ENCODE data around the gene ITPK1. TPM values are rescaled to one million over a fixed set of nuclear protein-coding genes. Genes with fewer than 3 reads are reported as not detected.
A peak's percentile ranks its signal among the peaks of the same experiment; 100 is the strongest.

ITPK1 gene
- total RNA-seq, 1 donor from 2014 or later, result 30.5 TPM

DNA sequence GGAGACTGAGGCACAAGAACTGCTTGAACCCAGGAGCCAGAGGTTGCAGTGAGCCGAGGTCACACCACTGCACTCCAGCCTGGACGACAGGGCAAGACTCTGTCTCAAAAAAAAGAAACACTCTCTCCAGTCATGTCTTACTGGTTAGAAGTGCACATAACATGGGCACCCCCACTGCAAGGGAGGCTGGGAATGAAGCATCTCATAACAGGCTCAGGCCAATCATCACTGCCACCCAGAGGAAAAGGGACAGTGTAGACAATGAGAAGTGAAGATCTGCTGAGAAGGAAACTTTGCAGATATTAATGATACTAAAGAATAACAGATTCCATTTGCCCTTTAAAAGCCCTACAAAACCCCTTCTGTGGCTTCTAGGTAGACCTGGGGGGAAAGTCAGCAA is 66.9 kb downstream of the ITPK1 start:
- Mint-ChIP-seq H3K4me1 (peaks cover 26% of the 10 kb centered on the region), H3K9me3 (no peaks in the 10 kb centered on the region), H3K27ac (peak overlapping the region; percentile 6), H3K27me3 (ENCODE audit: low read depth) (no peaks in the 10 kb centered on the region), H3K4me3 (no peak overlapping the region), H3K36me3 (no peaks in the 10 kb centered on the region)
- DNase-seq (ENCODE audit: low spot score in 2 of 2, unreplicated experiment in 2 of 2), result no peak
- TF ChIP-seq, protein P1, sequence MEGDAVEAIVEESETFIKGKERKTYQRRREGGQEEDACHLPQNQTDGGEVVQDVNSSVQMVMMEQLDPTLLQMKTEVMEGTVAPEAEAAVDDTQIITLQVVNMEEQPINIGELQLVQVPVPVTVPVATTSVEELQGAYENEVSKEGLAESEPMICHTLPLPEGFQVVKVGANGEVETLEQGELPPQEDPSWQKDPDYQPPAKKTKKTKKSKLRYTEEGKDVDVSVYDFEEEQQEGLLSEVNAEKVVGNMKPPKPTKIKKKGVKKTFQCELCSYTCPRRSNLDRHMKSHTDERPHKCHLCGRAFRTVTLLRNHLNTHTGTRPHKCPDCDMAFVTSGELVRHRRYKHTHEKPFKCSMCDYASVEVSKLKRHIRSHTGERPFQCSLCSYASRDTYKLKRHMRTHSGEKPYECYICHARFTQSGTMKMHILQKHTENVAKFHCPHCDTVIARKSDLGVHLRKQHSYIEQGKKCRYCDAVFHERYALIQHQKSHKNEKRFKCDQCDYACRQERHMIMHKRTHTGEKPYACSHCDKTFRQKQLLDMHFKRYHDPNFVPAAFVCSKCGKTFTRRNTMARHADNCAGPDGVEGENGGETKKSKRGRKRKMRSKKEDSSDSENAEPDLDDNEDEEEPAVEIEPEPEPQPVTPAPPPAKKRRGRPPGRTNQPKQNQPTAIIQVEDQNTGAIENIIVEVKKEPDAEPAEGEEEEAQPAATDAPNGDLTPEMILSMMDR (IDR thresholded peaks at IDR 0.05; ENCODE audit: unreplicated experiment), result no peak

DNA sequence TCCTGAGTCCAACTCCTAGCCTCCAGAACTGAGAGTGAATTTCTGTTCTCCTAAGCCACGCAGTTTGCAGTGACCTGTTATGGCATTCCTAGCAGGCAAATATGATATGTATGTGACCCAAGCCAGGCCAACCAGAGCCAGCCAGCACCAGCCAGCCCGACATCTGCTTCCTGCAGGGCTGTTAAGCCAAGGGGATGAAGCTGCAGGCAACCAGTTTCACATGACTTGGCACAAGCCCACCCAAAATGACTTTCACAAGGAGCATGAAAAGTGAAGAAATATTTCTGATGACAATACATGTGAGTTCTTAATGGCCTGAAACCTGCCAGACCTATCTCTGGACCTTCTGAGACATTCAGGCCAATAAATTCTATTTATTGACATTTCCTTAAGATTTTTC is 68.1 kb downstream of the ITPK1 start:
- TF ChIP-seq, protein P1 (IDR thresholded peaks at IDR 0.05; ENCODE audit: unreplicated experiment), result no peak
- no peak overlapping the region for H3K27ac Mint-ChIP-seq
- H3K27me3 Mint-ChIP-seq (ENCODE audit: low read depth), result no peaks in the 10 kb centered on the region
- peaks cover 36% of the 10 kb centered on the region for H3K4me1 Mint-ChIP-seq
- no peak overlapping the region for H3K4me3 Mint-ChIP-seq
- no peak for DNase-seq (ENCODE audit: low spot score in 2 of 2, unreplicated experiment in 2 of 2)
- no peaks in the 10 kb centered on the region for H3K9me3 Mint-ChIP-seq
- no peaks in the 10 kb centered on the region for H3K36me3 Mint-ChIP-seq

DNA sequence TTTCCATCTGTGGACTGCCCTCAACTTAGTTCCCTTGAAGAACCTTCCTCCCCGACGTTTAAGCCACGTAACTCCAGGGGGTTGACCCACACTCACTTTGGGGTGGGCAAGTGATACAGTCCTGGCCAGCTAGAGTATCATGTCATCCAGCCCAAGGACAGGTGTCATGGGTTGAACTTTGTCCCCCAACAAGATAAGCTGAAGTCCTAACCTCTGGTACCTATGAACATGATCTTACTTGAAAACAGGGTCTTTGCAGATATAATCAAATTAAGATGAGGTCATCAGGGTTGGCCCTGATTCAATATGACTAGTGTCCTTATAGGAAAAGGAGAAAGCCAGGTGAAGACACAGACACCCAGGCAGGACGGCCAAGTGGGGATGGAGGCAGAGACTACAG is 68.6 kb downstream of the ITPK1 start:
- H3K27me3 Mint-ChIP-seq (ENCODE audit: low read depth), result no peaks in the 10 kb centered on the region
- H3K27ac Mint-ChIP-seq, result no peak overlapping the region
- no peaks in the 10 kb centered on the region for H3K36me3 Mint-ChIP-seq

DNA sequence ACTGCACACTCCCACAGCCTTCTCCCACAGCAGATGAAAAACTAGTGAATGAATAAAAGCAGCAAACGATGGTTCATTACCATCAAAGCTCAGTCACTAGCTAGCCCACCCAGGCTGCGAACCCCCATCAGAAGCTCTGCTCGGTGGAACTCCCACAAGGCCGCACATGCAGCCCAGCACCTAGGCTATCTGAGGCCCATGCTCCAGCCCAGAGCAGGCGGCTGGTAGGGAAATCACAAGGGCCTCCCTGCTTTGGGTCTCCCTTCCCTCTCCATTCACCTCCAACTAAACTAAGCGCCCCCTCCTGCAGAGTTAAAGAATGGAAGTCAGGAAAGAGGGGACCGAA is 69.0 kb downstream of the ITPK1 start:
- peaks cover 36% of the 10 kb centered on the region for H3K4me1 Mint-ChIP-seq
- no peaks in the 10 kb centered on the region for H3K36me3 Mint-ChIP-seq
- H3K4me3 Mint-ChIP-seq, result no peak overlapping the region
- H3K9me3 Mint-ChIP-seq, result no peaks in the 10 kb centered on the region
- H3K27ac Mint-ChIP-seq, result no peak overlapping the region
- H3K27me3 Mint-ChIP-seq (ENCODE audit: low read depth), result no peaks in the 10 kb centered on the region
- TF ChIP-seq, protein P1 (IDR thresholded peaks at IDR 0.05; ENCODE audit: unreplicated experiment), result no peak
- no peak for DNase-seq (ENCODE audit: low spot score in 2 of 2, unreplicated experiment in 2 of 2)

More for the DNA sequence above, 68.6 kb downstream of the ITPK1 start:
- no peak for DNase-seq (ENCODE audit: low spot score in 2 of 2, unreplicated experiment in 2 of 2)
- no peaks in the 10 kb centered on the region for H3K9me3 Mint-ChIP-seq
- no peak overlapping the region for H3K4me3 Mint-ChIP-seq
- H3K4me1 Mint-ChIP-seq, result peaks cover 36% of the 10 kb centered on the region
- TF ChIP-seq, protein P1 (IDR thresholded peaks at IDR 0.05; ENCODE audit: unreplicated experiment), result no peak

DNA sequence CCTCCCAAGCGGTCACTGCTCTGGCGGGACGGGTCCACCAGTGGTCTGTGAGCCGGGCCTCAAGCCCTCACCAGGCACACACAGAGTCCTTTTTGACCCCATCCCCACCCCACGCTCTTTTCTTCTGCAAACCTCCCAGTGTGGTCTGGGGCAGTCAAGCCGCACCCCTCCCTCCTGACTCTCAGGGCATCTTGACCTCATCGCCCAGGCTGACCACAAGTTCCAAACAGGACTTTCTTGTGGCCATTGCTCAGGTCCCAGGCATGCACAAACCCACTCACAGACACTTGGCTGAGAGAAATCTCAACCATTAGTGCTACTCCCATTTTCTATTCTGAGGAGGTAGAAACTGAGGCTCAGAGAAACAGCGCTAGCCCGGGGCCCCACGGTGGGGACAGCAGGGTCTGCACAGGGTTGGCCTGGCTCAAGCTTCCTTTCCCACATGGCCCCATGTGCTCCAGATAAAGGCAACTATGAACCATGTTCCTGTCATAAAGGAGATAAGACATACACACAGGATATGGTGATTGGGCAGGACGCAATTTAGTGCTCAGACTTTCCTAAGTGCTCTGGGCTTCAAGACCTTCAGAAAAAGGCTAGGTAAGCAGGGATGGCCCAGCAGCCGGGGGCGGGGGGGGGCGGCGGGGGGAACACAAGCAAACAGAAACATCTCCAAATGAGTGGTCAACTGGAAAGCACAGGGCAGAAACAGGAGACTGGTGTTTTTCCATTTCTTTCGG is 69.6 kb downstream of the ITPK1 start:
- Mint-ChIP-seq H3K4me1 (peaks cover 36% of the 10 kb centered on the region), H3K27me3 (ENCODE audit: low read depth) (no peaks in the 10 kb centered on the region), H3K36me3 (no peaks in the 10 kb centered on the region), H3K4me3 (no peak overlapping the region), H3K9me3 (no peaks in the 10 kb centered on the region), H3K27ac (no peak overlapping the region)
- TF ChIP-seq, protein P1 (IDR thresholded peaks at IDR 0.05; ENCODE audit: unreplicated experiment), result no peak
- no peak for DNase-seq (ENCODE audit: low spot score in 2 of 2, unreplicated experiment in 2 of 2)

Measured in mesothelial cell of epicardium (in vitro differentiated cells).